T-helper 22 cell (primary cell): ENCODE results near the gene ARHGEF25.
"Not testable (repeated sequence)": the region's sequence is repeated elsewhere in the genome, so short reads cannot be mapped to it uniquely, and the experiment has no call there.

Experiments used
- DNase-seq: peaks from one replicate; pipeline ENCODE4 v3.0.0-alpha.2; 2020; ENCODE audit warnings: low read depth

Gene ARHGEF25

DNA sequence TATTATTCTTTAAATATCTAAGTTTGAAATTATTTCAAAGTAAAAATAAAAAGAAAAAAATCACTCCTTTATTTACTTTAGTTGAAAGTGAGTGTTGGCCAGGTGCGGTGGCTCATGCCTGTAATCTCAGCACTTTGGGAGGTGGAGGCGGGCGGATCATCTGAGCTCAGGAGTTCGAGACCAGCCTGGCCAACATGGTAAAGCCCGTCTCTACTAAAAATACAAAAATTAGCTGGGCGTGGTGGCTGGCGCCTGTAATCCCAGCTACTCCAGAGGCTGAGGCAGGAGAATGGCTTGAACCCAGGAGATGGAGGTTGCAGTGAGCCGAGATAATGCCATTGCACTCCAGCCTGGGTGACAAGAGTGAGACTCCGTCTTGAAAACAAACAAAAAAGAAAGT, 25.5 kb downstream of the ARHGEF25 start:
- not testable (repeated sequence) for DNase-seq

DNA sequence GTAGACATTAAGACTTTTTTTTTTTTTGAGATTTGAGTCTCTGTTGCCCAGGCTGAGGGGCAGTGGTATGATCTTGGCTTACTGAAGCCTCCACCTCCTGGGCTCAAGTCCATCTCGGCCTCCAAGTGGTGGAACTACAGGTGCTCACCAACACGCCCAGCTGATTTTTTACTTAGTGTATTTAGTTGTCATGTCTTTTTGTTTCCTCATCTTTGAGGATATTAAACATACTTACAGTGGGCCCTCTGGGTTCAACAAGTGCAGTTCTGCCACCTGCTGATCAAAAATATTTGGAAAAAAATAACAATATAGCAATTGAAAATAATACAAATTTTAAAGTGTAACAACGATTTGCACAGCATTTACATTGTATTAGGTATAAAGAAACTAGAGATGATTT, 26.1 kb downstream of the ARHGEF25 start:
- DNase-seq = no peak

DNA sequence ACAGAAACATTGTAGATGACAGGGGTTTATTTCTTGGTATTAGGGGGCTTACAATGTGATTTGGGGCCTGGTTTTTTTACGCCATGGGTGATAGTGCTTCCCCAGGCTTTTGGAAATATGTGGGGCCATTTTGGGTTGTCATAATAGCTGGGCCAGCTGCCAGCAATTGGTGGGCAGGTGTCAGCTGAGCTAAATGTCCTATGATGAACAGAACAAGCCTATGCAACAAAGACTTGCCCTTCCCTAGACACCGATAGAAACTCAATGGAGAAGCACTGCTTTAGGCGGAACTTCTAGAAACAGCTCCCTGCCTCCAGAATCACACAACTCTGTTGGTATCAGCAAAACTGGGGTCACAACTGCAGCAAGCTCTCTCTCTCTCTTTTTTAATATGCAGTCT, 26.9 kb downstream of the ARHGEF25 start:
- DNase-seq = no peak

- no peak for DNase-seq
Observed at GRCh38 chr12:57640175-57641042, 29.2 kb downstream of the ARHGEF25 start.

- DNase-seq = no peak
Observed at GRCh38 chr12:57641699-57642442, 30.6 kb downstream of the ARHGEF25 start.

- DNase-seq = not testable (repeated sequence)
Observed at GRCh38 chr12:57645990-57646658, 34.9 kb downstream of the ARHGEF25 start.

GRCh38 chr12:57646659-57647049, 35.4 kb downstream of the ARHGEF25 start:
- DNase-seq = not testable (repeated sequence)

- DNase-seq = no peak
Observed at GRCh38 chr12:57654042-57654441, 42.8 kb downstream of the ARHGEF25 start.

DNA sequence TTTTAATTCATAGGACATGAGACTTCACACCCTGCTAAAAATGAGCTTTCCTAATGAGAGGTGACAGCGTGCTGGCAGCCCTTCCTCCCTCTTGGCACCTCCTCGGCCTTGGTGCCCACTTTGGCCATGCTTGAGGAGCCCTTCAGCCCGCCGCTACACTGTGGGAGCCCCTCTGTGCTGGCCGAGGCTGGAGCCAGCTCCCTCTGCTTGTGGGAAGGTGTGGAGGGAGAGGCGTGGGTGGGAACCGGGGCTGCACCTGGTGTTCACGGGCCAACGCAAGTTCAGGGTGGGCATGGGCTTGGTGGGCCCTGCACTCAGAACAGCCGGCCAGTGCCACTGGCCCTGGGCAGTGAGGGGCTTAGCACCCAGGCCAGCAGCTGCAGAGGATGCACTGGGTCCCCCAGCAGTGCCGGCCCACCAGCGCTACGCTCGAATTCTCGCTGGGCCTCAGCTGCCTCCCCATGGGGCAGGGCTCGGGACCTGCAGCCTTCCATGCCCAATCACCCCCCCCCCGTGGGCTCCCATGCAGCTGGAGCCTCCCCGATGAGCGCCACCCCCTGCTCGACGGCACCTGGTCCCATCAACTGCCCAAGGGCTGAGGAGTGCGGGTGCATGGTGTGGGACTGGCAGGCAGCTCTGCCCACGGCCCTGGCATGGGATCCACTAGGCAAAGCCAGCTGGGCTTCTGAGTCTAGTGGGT, 44.5 kb downstream of the ARHGEF25 start:
- DNase-seq = no peak

GRCh38 chr12:57656408-57656807, 45.2 kb downstream of the ARHGEF25 start:
- DNase-seq = not testable (repeated sequence)

DNA sequence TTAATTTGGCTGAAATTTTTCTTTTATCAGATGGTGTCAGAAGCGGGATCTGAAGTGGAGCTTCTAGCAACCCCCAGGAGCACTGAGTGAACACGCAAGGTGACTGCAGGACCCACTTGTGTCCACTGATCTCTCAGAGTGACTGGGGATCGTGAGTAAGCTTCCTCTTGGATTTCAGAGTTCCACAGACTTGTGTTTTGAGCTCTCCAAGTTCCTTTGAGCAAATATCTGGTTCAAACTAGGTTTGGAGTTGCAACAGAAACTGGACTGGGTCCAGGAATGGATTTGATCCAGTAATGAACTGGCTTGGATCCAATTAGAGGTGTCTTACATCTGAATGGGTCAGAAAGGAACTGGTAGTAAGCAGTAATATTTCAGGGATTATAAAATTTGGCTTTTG, 46.5 kb downstream of the ARHGEF25 start:
- DNase-seq = no peak

GRCh38 chr12:57658890-57659289, 47.7 kb downstream of the ARHGEF25 start:
- no peak for DNase-seq

GRCh38 chr12:57661376-57661775, 50.1 kb downstream of the ARHGEF25 start:
- DNase-seq = no peak

DNA sequence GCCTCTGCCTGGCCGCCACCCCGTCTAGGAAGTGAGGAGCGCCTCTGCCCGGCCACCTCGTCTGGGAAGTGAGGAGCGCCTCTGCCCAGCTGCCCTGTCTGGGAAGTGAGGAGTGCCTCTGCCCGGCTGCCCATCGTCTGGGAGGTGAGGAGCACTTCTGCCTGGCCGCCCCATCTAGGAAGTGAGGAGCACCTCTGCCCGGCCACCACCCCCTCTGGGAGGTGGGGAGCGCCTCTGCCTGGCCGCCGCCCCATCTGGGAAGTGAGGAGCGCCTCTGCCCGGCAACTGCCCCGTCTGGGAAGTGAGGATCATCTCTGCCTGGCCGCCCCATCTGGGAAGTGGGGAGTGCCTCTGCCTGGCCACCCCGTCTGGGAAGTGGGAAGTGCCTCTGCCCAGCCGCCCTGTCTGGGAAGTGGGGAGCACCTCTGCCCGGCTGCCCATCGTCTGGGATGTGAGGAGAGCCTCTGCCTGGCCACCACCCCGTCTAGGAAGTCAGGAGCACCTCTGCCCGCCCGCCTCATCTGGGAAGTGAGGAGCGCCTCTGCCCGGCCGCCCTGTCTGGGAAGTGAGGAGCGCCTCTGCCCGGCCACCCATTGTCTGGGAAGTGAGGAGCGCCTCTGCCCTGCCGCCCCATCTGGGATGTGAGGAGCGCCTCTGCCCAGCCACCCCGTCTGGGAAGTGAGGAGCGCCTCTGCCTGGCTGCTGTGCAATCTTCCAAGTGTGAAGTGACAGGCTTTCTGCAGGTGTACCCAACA, 54.0 kb downstream of the ARHGEF25 start:
- not testable (repeated sequence) for DNase-seq
